Activated naive CD4-positive, alpha-beta T cell treated with anti-CD3 and anti-CD28 coated beads, Interleukin-2, amount 50 U/mL, for 24 hours (primary cell): ENCODE measurements around the gene TBXAS1.

Source experiments
- H3K27ac Mint-ChIP-seq: one replicate; pipeline ENCODE4 v1.8.0; 2021; ENCODE audit warnings: mild to moderate bottlenecking, mixed read lengths
- H3K27me3 Mint-ChIP-seq: one replicate; pipeline ENCODE4 v1.8.0; 2021; ENCODE audit warnings: mixed read lengths
- H3K36me3 Mint-ChIP-seq: one replicate; pipeline ENCODE4 v1.8.0; 2021; ENCODE audit warnings: mixed read lengths
- H3K4me1 Mint-ChIP-seq: one replicate; pipeline ENCODE4 v1.8.0; 2021; ENCODE audit warnings: mixed read lengths
- H3K4me3 Mint-ChIP-seq: one replicate; pipeline ENCODE4 v1.8.0; 2021; ENCODE audit warnings: mild to moderate bottlenecking, mixed read lengths
- H3K9me3 Mint-ChIP-seq: one replicate; pipeline ENCODE4 v1.8.0; 2021; ENCODE audit warnings: mixed read lengths

TBXAS1 gene

GRCh38 chr7:139992353-139993044, 163.4 kb downstream of the TBXAS1 start:
- Mint-ChIP-seq H3K9me3 (no peaks in the 10 kb centered on the region), H3K4me1 (no peaks in the 10 kb centered on the region), H3K27me3 (no peaks in the 10 kb centered on the region), H3K36me3 (no peaks in the 10 kb centered on the region), H3K4me3 (no peak overlapping the region), H3K27ac (no peak overlapping the region)

GRCh38 chr7:139993169-139993568, 164.1 kb downstream of the TBXAS1 start:
- Mint-ChIP-seq H3K4me3 (no peak overlapping the region), H3K4me1 (no peaks in the 10 kb centered on the region), H3K27me3 (no peaks in the 10 kb centered on the region), H3K36me3 (no peaks in the 10 kb centered on the region), H3K27ac (no peak overlapping the region), H3K9me3 (no peaks in the 10 kb centered on the region)

DNA sequence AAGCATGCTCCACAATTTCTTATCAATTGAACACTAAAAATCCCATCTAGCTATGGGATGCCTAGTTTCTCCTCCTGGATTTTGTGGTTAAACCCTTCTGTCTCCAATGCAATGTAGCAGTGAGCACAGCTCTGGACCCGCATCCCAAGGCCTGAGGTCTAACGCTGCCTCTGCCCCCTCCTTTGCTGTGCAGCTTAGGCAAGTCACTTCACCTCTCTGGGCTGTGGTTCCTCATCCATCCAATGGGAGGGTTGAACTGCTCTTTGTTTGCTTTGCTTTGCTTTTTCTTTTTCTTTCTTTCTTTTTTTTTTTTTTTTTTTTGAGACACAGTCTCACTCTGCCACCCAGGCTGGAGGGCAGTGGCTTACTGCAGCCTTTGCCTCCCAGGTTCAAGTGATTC, 164.5 kb downstream of the TBXAS1 start:
- H3K27ac Mint-ChIP-seq, result no peak overlapping the region

GRCh38 chr7:139994356-139994755, 165.3 kb downstream of the TBXAS1 start:
- Mint-ChIP-seq H3K9me3 (no peaks in the 10 kb centered on the region), H3K36me3 (no peaks in the 10 kb centered on the region), H3K4me1 (no peaks in the 10 kb centered on the region), H3K27ac (no peak overlapping the region), H3K27me3 (no peaks in the 10 kb centered on the region), H3K4me3 (no peak overlapping the region)

More for the DNA sequence above, 164.5 kb downstream of the TBXAS1 start:
- no peaks in the 10 kb centered on the region for H3K9me3 Mint-ChIP-seq
- H3K36me3 Mint-ChIP-seq, result no peaks in the 10 kb centered on the region
- no peaks in the 10 kb centered on the region for H3K27me3 Mint-ChIP-seq
- no peak overlapping the region for H3K4me3 Mint-ChIP-seq
- no peaks in the 10 kb centered on the region for H3K4me1 Mint-ChIP-seq

- Mint-ChIP-seq H3K4me3 (no peak overlapping the region), H3K27me3 (no peaks in the 10 kb centered on the region), H3K27ac (no peak overlapping the region), H3K9me3 (no peaks in the 10 kb centered on the region), H3K36me3 (no peaks in the 10 kb centered on the region), H3K4me1 (no peaks in the 10 kb centered on the region)
Measured at GRCh38 chr7:139995017-139995915, 166.2 kb downstream of the TBXAS1 start.

- Mint-ChIP-seq H3K36me3 (no peaks in the 10 kb centered on the region), H3K27ac (no peak overlapping the region), H3K27me3 (no peaks in the 10 kb centered on the region)
Measured at GRCh38 chr7:139998572-139998971, 169.5 kb downstream of the TBXAS1 start.

DNA sequence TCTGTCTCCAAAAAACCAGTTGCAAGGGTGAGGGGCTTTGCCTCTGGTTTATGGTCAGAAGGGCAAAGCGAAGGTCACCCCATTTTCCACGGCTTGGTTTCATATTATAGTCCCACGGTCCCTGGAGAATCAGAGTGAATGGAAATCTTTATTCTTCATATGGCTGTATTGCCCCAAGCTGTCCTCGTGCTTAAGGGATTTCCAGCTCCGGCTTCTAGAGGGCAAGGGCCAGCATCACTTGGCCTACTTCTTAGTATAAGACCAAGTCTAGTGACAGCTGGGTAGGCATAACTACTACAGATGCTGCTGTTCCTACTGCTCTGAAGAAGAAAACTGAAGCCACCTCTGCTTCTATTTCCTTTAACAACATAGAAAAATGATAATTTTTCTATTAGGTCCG, 170.5 kb downstream of the TBXAS1 start:
- Mint-ChIP-seq H3K4me1 (no peaks in the 10 kb centered on the region), H3K27me3 (no peaks in the 10 kb centered on the region), H3K27ac (no peak overlapping the region), H3K9me3 (no peaks in the 10 kb centered on the region), H3K36me3 (no peaks in the 10 kb centered on the region), H3K4me3 (no peak overlapping the region)

More at GRCh38 chr7:139998572-139998971, 169.5 kb downstream of the TBXAS1 start:
- Mint-ChIP-seq H3K9me3 (no peaks in the 10 kb centered on the region), H3K4me3 (no peak overlapping the region), H3K4me1 (no peaks in the 10 kb centered on the region)

- H3K36me3 Mint-ChIP-seq, result no peaks in the 10 kb centered on the region
- H3K4me1 Mint-ChIP-seq, result no peaks in the 10 kb centered on the region
- H3K27ac Mint-ChIP-seq, result no peak overlapping the region
- no peaks in the 10 kb centered on the region for H3K9me3 Mint-ChIP-seq
- H3K4me3 Mint-ChIP-seq, result no peak overlapping the region
- no peaks in the 10 kb centered on the region for H3K27me3 Mint-ChIP-seq
Measured at GRCh38 chr7:140000666-140001268, 171.7 kb downstream of the TBXAS1 start.

GRCh38 chr7:140003913-140004382, 174.9 kb downstream of the TBXAS1 start:
- no peaks in the 10 kb centered on the region for H3K4me1 Mint-ChIP-seq
- H3K27ac Mint-ChIP-seq, result no peak overlapping the region
- no peaks in the 10 kb centered on the region for H3K27me3 Mint-ChIP-seq
- no peaks in the 10 kb centered on the region for H3K36me3 Mint-ChIP-seq
- H3K4me3 Mint-ChIP-seq, result no peak overlapping the region
- H3K9me3 Mint-ChIP-seq, result no peaks in the 10 kb centered on the region

DNA sequence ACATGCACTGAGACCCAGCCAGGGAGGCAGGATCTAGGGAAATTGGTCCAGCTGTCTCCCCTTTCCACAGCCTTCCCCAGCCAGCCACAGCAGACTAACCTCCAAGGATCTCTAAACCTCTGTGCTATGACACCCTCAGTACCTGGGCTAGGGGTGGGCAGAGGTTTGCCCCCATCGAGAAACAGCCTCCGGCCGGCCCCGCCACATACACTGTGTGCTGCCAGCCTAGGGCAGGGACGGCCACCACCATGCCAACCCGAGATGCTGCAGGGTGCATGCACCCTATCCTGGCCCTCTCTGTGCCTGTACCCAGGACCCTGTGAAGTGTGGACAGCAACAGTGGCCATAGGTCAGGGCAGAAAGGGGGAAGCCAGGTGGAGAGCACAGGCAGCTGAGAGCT, 175.6 kb downstream of the TBXAS1 start:
- Mint-ChIP-seq H3K27ac (no peak overlapping the region), H3K36me3 (no peaks in the 10 kb centered on the region), H3K4me3 (no peak overlapping the region), H3K9me3 (no peaks in the 10 kb centered on the region), H3K27me3 (no peaks in the 10 kb centered on the region), H3K4me1 (no peaks in the 10 kb centered on the region)

DNA sequence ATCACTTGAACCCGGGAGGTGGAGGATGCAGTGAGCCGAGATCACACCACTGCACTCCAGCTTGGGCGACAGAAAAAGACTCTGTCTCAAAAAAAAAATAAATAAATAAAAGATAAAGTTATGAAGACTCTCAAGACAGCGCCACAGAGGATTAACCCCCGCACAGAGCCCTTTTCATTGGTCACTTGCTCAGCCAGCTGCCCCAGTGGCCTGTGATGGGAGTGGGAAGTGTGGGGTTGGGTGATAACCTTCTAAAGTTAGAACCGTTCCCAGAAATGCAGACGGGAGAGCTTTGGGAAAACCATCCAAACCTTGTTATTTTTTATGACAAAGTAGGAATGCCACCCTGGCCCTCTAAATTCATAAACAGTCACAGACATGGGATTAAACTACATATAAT, 176.3 kb downstream of the TBXAS1 start:
- Mint-ChIP-seq H3K36me3 (no peaks in the 10 kb centered on the region), H3K4me1 (no peaks in the 10 kb centered on the region), H3K27me3 (no peaks in the 10 kb centered on the region), H3K27ac (no peak overlapping the region), H3K9me3 (no peaks in the 10 kb centered on the region), H3K4me3 (no peak overlapping the region)

- H3K4me1 Mint-ChIP-seq, result no peaks in the 10 kb centered on the region
- H3K27me3 Mint-ChIP-seq, result no peaks in the 10 kb centered on the region
- H3K36me3 Mint-ChIP-seq, result no peaks in the 10 kb centered on the region
- no peaks in the 10 kb centered on the region for H3K9me3 Mint-ChIP-seq
- no peak overlapping the region for H3K27ac Mint-ChIP-seq
- no peak overlapping the region for H3K4me3 Mint-ChIP-seq
Measured at GRCh38 chr7:140005754-140006503, 176.9 kb downstream of the TBXAS1 start.

DNA sequence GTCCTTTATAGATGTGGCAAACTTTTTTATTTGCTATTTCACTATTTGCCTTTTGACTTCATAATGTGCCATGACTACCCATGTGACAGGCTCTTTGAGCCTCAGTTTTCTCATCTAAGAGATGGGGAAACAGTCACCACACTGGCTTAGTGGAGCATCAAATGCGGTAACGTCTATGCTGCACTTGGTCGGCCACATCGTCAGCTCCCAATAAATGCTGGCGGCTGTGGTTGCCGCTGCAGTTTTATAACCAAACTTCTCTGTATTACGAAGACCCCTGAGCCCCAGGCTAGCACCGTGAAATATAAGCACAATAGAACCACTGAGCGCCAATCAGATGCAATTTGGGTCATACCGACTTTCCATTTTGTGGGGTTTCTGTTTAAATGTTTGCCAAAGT, 177.5 kb downstream of the TBXAS1 start:
- Mint-ChIP-seq H3K27ac (no peak overlapping the region), H3K4me1 (no peaks in the 10 kb centered on the region), H3K36me3 (no peaks in the 10 kb centered on the region), H3K27me3 (no peaks in the 10 kb centered on the region), H3K4me3 (no peak overlapping the region), H3K9me3 (no peaks in the 10 kb centered on the region)

DNA sequence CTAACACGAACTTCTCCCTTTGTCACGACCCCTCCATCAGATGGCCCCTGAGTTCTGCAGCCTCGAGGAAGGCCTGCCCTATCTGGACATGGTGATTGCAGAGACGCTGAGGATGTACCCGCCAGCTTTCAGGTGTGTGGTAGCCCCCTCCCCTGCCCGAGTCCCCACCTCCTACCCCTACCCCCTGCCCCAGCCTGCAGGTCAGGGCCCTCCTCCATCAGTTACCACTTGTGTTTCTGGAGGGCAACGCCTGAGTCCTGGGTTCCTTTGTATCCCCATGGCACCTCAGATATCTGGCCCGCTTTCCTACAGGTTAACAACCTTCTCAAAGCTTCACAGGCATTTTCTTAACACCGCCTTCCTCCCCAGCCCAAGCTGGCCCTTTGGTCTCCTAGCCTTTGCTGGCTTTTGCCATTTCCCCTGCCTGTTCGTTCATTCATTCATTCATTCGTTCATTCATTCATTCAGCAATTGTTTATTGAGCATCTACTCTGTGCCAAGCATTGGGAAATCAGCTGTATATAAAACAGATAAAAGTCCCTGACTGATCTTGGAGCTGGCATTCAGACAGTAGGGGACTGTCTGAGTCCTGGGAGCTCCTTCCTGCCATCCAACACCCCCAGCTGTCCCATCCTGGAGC, 178.1 kb downstream of the TBXAS1 start:
- Mint-ChIP-seq H3K27ac (no peak overlapping the region), H3K4me3 (no peak overlapping the region)

More for the DNA sequence above, 178.1 kb downstream of the TBXAS1 start:
- Mint-ChIP-seq H3K36me3 (no peaks in the 10 kb centered on the region), H3K4me1 (no peaks in the 10 kb centered on the region), H3K27me3 (no peaks in the 10 kb centered on the region), H3K9me3 (no peaks in the 10 kb centered on the region)
